ENCODE data around the gene SEL1L3.

SEL1L3 gene

GRCh38 chr4:25892796-25893195 lies 30.0 kb upstream of the SEL1L3 start:
- Histone ChIP-seq H3K4me3 (replicated peaks; ENCODE audit: insufficient read depth, low read length) (no peak overlapping the region), H3K27me3 (ENCODE audit: insufficient read depth, poor library complexity, severe bottlenecking) (no peaks in the 10 kb centered on the region), H3K27ac (replicated peaks) (no peak overlapping the region)
- TF ChIP-seq GABPA (IDR thresholded peaks at IDR 0.05; ENCODE audit: low read depth) = no peak
- no peak for TF ChIP-seq REST (IDR thresholded peaks at IDR 0.05; ENCODE audit: insufficient replicate concordance, low read depth)
- no peak for DNase-seq (ENCODE audit: low read depth in 1 of 2, low spot score in 1 of 2)

- Histone ChIP-seq H3K4me3 (replicated peaks; ENCODE audit: insufficient read depth, low read length) (no peak overlapping the region), H3K27me3 (ENCODE audit: insufficient read depth, poor library complexity, severe bottlenecking) (no peaks in the 10 kb centered on the region), H3K27ac (replicated peaks) (no peak overlapping the region)
- TF ChIP-seq GABPA (IDR thresholded peaks at IDR 0.05; ENCODE audit: low read depth) = no peak
- TF ChIP-seq REST (IDR thresholded peaks at IDR 0.05; ENCODE audit: insufficient replicate concordance, low read depth) = no peak
- no peak for TF ChIP-seq CTCF (IDR thresholded peaks at IDR 0.05; ENCODE audit: insufficient read depth, low read length)
- TF ChIP-seq SPI1 (IDR thresholded peaks at IDR 0.05; ENCODE audit: borderline replicate concordance, low read depth) = no peak
- TF ChIP-seq POLR2AphosphoS5 (IDR thresholded peaks at IDR 0.05; ENCODE audit: low read depth) = no peak
- DNase-seq (ENCODE audit: low read depth in 1 of 2, low spot score in 1 of 2) = no peak
Observed at GRCh38 chr4:25890571-25891485, 28.0 kb upstream of the SEL1L3 start.

GRCh38 chr4:25889589-25890503 lies 27.1 kb upstream of the SEL1L3 start:
- Histone ChIP-seq H3K4me3 (replicated peaks; ENCODE audit: insufficient read depth, low read length) (no peak overlapping the region), H3K27ac (replicated peaks) (no peak overlapping the region), H3K27me3 (ENCODE audit: insufficient read depth, poor library complexity, severe bottlenecking) (no peaks in the 10 kb centered on the region)
- DNase-seq (ENCODE audit: low read depth in 1 of 2, low spot score in 1 of 2) = no peak
- TF ChIP-seq REST (IDR thresholded peaks at IDR 0.05; ENCODE audit: insufficient replicate concordance, low read depth) (no peak), POLR2AphosphoS5 (IDR thresholded peaks at IDR 0.05; ENCODE audit: low read depth) (no peak)
